Activated B cell treated with CpG ODN at 0.5 μM for 24 hours (primary cell): ENCODE results near the gene KRT7. TPM values are rescaled to one million over a fixed set of nuclear protein-coding genes. Genes with fewer than 3 reads are reported as not detected.

Source experiments
- ATAC-seq: fragments of 200-7000 bp; cut with Tn5 transposase; one replicate; pipeline ENCODE4 v1.10.0; 2021; ENCODE audit warnings: low read depth, mild to moderate bottlenecking, moderate library complexity
- CTCF ChIA-PET: fragments of 350-600 bp; sonication (Branson Sonifier 250); formaldehyde crosslinking; loops from one replicate; lab custom pipeline; 2021; ENCODE audit warnings: antibody characterized with exemption; lab: Charles Lee
- POLR2A ChIA-PET: fragments of 350-600 bp; sonication (Branson Sonifier 250); formaldehyde crosslinking; loops from one replicate; lab custom pipeline; 2021; ENCODE audit warnings: antibody characterized with exemption; lab: Charles Lee
- DNase-seq: peaks from one replicate; pipeline ENCODE4 v3.0.0; 2022
- H3K27ac Mint-ChIP-seq: one replicate; pipeline ENCODE4 v1.8.0; 2020; ENCODE audit warnings: mixed read lengths
- H3K27me3 Mint-ChIP-seq: one replicate; pipeline ENCODE4 v1.8.0; 2021; ENCODE audit warnings: mixed read lengths
- H3K36me3 Mint-ChIP-seq: one replicate; pipeline ENCODE4 v1.8.0; 2021; ENCODE audit warnings: low read depth, mixed read lengths
- H3K4me1 Mint-ChIP-seq: one replicate; pipeline ENCODE4 v1.8.0; 2021; ENCODE audit warnings: mixed read lengths
- H3K4me3 Mint-ChIP-seq: one replicate; pipeline ENCODE4 v1.8.0; 2020; ENCODE audit warnings: mild to moderate bottlenecking, mixed read lengths
- H3K9me3 Mint-ChIP-seq: one replicate; pipeline ENCODE4 v1.8.0; 2020; ENCODE audit warnings: mixed read lengths
- CTCF ChIP-seq: fragments of 200-600 bp; IDR thresholded peaks from one replicate; pipeline ENCODE4 v1.8.0; 2022; ENCODE audit warnings: antibody characterized with exemption, mild to moderate bottlenecking
- intact Hi-C: fragments of 100-400 bp; cut with micrococcal nuclease; formaldehyde crosslinking; loops from one replicate; pipeline ENCODE4 v1.15.1; 2024
- total RNA-seq: library from RNA; stranded (reverse); gene quantifications from 2 replicates; pipeline ENCODE4 v1.2.3, GENCODE V29; 2022

KRT7 gene
- total RNA-seq, 1 donor from 2014 or later: 1.1 TPM

GRCh38 chr12:52213564-52214420 lies 19.3 kb upstream of the KRT7 start:
- peaks cover 17% of the 10 kb centered on the region for H3K27me3 Mint-ChIP-seq
- H3K27ac Mint-ChIP-seq: no peak overlapping the region
- no peaks in the 10 kb centered on the region for H3K4me1 Mint-ChIP-seq
- H3K4me3 Mint-ChIP-seq: no peak overlapping the region
- DNase-seq (no peak), ATAC-seq (peak; percentile 25)
- no peaks in the 10 kb centered on the region for H3K9me3 Mint-ChIP-seq
- no peak for TF ChIP-seq CTCF
- H3K36me3 Mint-ChIP-seq: no peaks in the 10 kb centered on the region
- CTCF ChIA-PET: no interaction called here
- intact Hi-C loops: no loop called here
- POLR2A ChIA-PET: no interaction called here

GRCh38 chr12:52214421-52214802 lies 18.6 kb upstream of the KRT7 start:
- no peaks in the 10 kb centered on the region for H3K9me3 Mint-ChIP-seq
- no peaks in the 10 kb centered on the region for H3K36me3 Mint-ChIP-seq
- no peak overlapping the region for H3K4me3 Mint-ChIP-seq
- intact Hi-C loops: no loop called here
- ChIA-PET POLR2A (interaction anchor here (0.8 kb wide), 1 partner anchor 10 kb away, joined by 4 read pairs; no protein-coding TSS in a partner anchor), CTCF (interaction anchor here (1.2 kb wide), 1 partner anchor 294 kb away, joined by 3 read pairs; no protein-coding TSS in a partner anchor)
- H3K4me1 Mint-ChIP-seq: no peaks in the 10 kb centered on the region
- DNase-seq: no peak
- peaks cover 17% of the 10 kb centered on the region for H3K27me3 Mint-ChIP-seq
- H3K27ac Mint-ChIP-seq: no peak overlapping the region
- ATAC-seq: no peak
- TF ChIP-seq CTCF: no peak

GRCh38 chr12:52215587-52216031 lies 17.4 kb upstream of the KRT7 start:
- intact Hi-C loops: no loop called here

GRCh38 chr12:52216100-52216499 lies 16.9 kb upstream of the KRT7 start:
- Mint-ChIP-seq H3K9me3 (no peaks in the 10 kb centered on the region), H3K36me3 (no peaks in the 10 kb centered on the region), H3K27ac (no peak overlapping the region), H3K27me3 (peaks cover 18% of the 10 kb centered on the region), H3K4me1 (no peaks in the 10 kb centered on the region), H3K4me3 (no peak overlapping the region)
- POLR2A ChIA-PET: no interaction called here
- no peak for DNase-seq
- no peak for ATAC-seq
- CTCF ChIA-PET: no interaction called here
- TF ChIP-seq CTCF: no peak
- intact Hi-C loops: no loop called here

More at GRCh38 chr12:52215587-52216031, 17.4 kb upstream of the KRT7 start:
- H3K27me3 Mint-ChIP-seq: peaks cover 17% of the 10 kb centered on the region
- H3K9me3 Mint-ChIP-seq: no peaks in the 10 kb centered on the region
- POLR2A ChIA-PET: no interaction called here
- no peak overlapping the region for H3K27ac Mint-ChIP-seq
- CTCF ChIA-PET: interaction anchor here (1.2 kb wide), 1 partner anchor 293 kb away, joined by 3 read pairs; no protein-coding TSS in a partner anchor
- no peak overlapping the region for H3K4me3 Mint-ChIP-seq
- no peaks in the 10 kb centered on the region for H3K36me3 Mint-ChIP-seq
- ATAC-seq: no peak
- H3K4me1 Mint-ChIP-seq: no peaks in the 10 kb centered on the region
- TF ChIP-seq CTCF: no peak
- DNase-seq: no peak

- Mint-ChIP-seq H3K27ac (no peak overlapping the region), H3K4me3 (no peak overlapping the region), H3K9me3 (no peaks in the 10 kb centered on the region), H3K27me3 (peaks cover 22% of the 10 kb centered on the region), H3K4me1 (no peaks in the 10 kb centered on the region), H3K36me3 (no peaks in the 10 kb centered on the region)
- intact Hi-C loops: no loop called here
- DNase-seq: no peak
- ChIA-PET CTCF (no interaction called here), POLR2A (interaction anchor here (0.7 kb wide), 1 partner anchor 117 kb away, joined by 3 read pairs; no protein-coding TSS in a partner anchor)
- ATAC-seq: no peak
- TF ChIP-seq CTCF: no peak
Observed at GRCh38 chr12:52216807-52217206, 16.2 kb upstream of the KRT7 start.
